ENCODE measurements around the gene AXIN2. TPM values are rescaled to one million over a fixed set of nuclear protein-coding genes. Genes with fewer than 3 reads are reported as not detected.

The AXIN2 gene
- total and polyA plus RNA-seq, 5 experiments from 2014 or later = 1.8 to 22.2 (median 6.7) TPM

GRCh38 chr17:65572581-65573281 is 11.3 kb upstream of the AXIN2 start:
- H3K9me3 Mint-ChIP-seq = no peaks in the 10 kb centered on the region
- no peak overlapping the region for H3K4me3 Mint-ChIP-seq
- H3K36me3 Mint-ChIP-seq = no peaks in the 10 kb centered on the region
- peaks cover 0 to 3% (median 0%) of the 10 kb centered on the region in 5 donors for H3K27me3 Mint-ChIP-seq
- peak overlapping the region in 2 of 10 donors; percentile 12 to 20 for H3K27ac Mint-ChIP-seq
- no peak for ATAC-seq
- POLR2A ChIA-PET = no interaction called here
- H3K4me1 Mint-ChIP-seq = peaks cover 0 to 14% (median 10%) of the 10 kb centered on the region in 4 donors
- no peak for DNase-seq

- peaks cover 0 to 3% (median 0%) of the 10 kb centered on the region in 5 donors for H3K27me3 Mint-ChIP-seq
- peak overlapping the region in 2 of 10 donors; percentile 12 to 20 for H3K27ac Mint-ChIP-seq
- DNase-seq (no peak), ATAC-seq (no peak)
- no peak overlapping the region for H3K4me3 Mint-ChIP-seq
- no peaks in the 10 kb centered on the region for H3K9me3 Mint-ChIP-seq
- POLR2A ChIA-PET = interaction anchor here (1.2 kb wide), 1 partner anchor 10 kb away, joined by 3 read pairs; the partner anchor contains the start of gene AXIN2
- no peaks in the 10 kb centered on the region for H3K36me3 Mint-ChIP-seq
- peaks cover 0 to 16% (median 9%) of the 10 kb centered on the region in 4 donors for H3K4me1 Mint-ChIP-seq
Measured at GRCh38 chr17:65572186-65572580, 10.7 kb upstream of the AXIN2 start.

GRCh38 chr17:65568918-65569317 is 7.5 kb upstream of the AXIN2 start:
- POLR2A ChIA-PET = no interaction called here
- H3K4me3 Mint-ChIP-seq = no peak overlapping the region

GRCh38 chr17:65567566-65567965 is 6.1 kb upstream of the AXIN2 start:
- Mint-ChIP-seq H3K4me3 (no peak overlapping the region), H3K9me3 (no peaks in the 10 kb centered on the region), H3K36me3 (no peaks in the 10 kb centered on the region), H3K4me1 (peaks cover 9 to 40% (median 27%) of the 10 kb centered on the region in 4 donors), H3K27me3 (peaks cover 0 to 3% (median 0%) of the 10 kb centered on the region in 5 donors), H3K27ac (peak overlapping the region in 1 of 10 donors; percentile 85)
- ATAC-seq = no peak
- DNase-seq = no peak
- POLR2A ChIA-PET = no interaction called here

More at GRCh38 chr17:65568918-65569317, 7.5 kb upstream of the AXIN2 start:
- DNase-seq (no peak), ATAC-seq (no peak)
- Mint-ChIP-seq H3K9me3 (no peaks in the 10 kb centered on the region), H3K36me3 (no peaks in the 10 kb centered on the region), H3K27me3 (peaks cover 0 to 3% (median 0%) of the 10 kb centered on the region in 5 donors), H3K4me1 (peaks cover 9 to 26% (median 15%) of the 10 kb centered on the region in 4 donors), H3K27ac (no peak overlapping the region)

GRCh38 chr17:65565559-65565958 is 4.1 kb upstream of the AXIN2 start:
- Mint-ChIP-seq H3K4me3 (no peak overlapping the region), H3K9me3 (no peaks in the 10 kb centered on the region), H3K27ac (peak overlapping the region in 1 of 10 donors; percentile 31), H3K36me3 (no peaks in the 10 kb centered on the region), H3K4me1 (peaks cover 13 to 49% (median 37%) of the 10 kb centered on the region in 4 donors), H3K27me3 (peaks cover 0 to 3% (median 0%) of the 10 kb centered on the region in 5 donors)
- POLR2A ChIA-PET = no interaction called here
- no peak for ATAC-seq
- no peak for DNase-seq

GRCh38 chr17:65564793-65565192 is 3.3 kb upstream of the AXIN2 start:
- POLR2A ChIA-PET = no interaction called here
- peaks cover 0 to 3% (median 0%) of the 10 kb centered on the region in 5 donors for H3K27me3 Mint-ChIP-seq
- H3K27ac Mint-ChIP-seq = peak overlapping the region in 2 of 10 donors; percentile 17 to 75
- no peaks in the 10 kb centered on the region for H3K36me3 Mint-ChIP-seq
- ATAC-seq (no peak), DNase-seq (no peak)
- no peak overlapping the region for H3K4me3 Mint-ChIP-seq
- H3K4me1 Mint-ChIP-seq = peaks cover 13 to 49% (median 37%) of the 10 kb centered on the region in 4 donors
- H3K9me3 Mint-ChIP-seq = no peaks in the 10 kb centered on the region

- Mint-ChIP-seq H3K4me1 (peaks cover 14 to 39% (median 36%) of the 10 kb centered on the region in 4 donors), H3K27ac (peak overlapping the region in 7 of 10 donors; percentile 24 to 91 (median 66)), H3K27me3 (peaks cover 0 to 2% (median 0%) of the 10 kb centered on the region in 5 donors), H3K36me3 (no peaks in the 10 kb centered on the region), H3K4me3 (peak overlapping the region in 9 of 10 donors; percentile 77 to 93 (median 86)), H3K9me3 (no peaks in the 10 kb centered on the region)
- ATAC-seq (no peak), DNase-seq (no peak)
- POLR2A ChIA-PET = interaction anchor here (1.1 kb wide), 1 partner anchor 9 kb away, joined by 3 read pairs; no protein-coding TSS in a partner anchor
Measured at GRCh38 chr17:65562206-65562531, 721 bp upstream of the AXIN2 start.

GRCh38 chr17:65560628-65561451 is 608 bp downstream of the AXIN2 start:
- H3K27ac Mint-ChIP-seq = peak overlapping the region; percentile 40 to 93 (median 87)
- H3K9me3 Mint-ChIP-seq = no peaks in the 10 kb centered on the region
- peaks cover 16 to 39% (median 36%) of the 10 kb centered on the region in 4 donors for H3K4me1 Mint-ChIP-seq
- POLR2A ChIA-PET = interaction anchor here (1.1 kb wide), 1 partner anchor 11 kb away, joined by 3 read pairs; no protein-coding TSS in a partner anchor
- ATAC-seq (peak; percentile 54 to 59), DNase-seq (peak; percentile 61 to 90 (median 78))
- H3K27me3 Mint-ChIP-seq = peaks cover 0 to 2% (median 0%) of the 10 kb centered on the region in 5 donors
- H3K36me3 Mint-ChIP-seq = no peaks in the 10 kb centered on the region
- H3K4me3 Mint-ChIP-seq = peak overlapping the region in 9 of 10 donors; percentile 71 to 93 (median 81)

GRCh38 chr17:65559804-65560627 is 1.4 kb downstream of the AXIN2 start:
- peak in 7 of 10 donors; percentile 11 to 44 (median 30) for DNase-seq
- Mint-ChIP-seq H3K4me1 (peaks cover 17 to 39% (median 33%) of the 10 kb centered on the region in 4 donors), H3K27me3 (peaks cover 0 to 2% (median 0%) of the 10 kb centered on the region in 5 donors), H3K36me3 (no peaks in the 10 kb centered on the region), H3K27ac (peak overlapping the region in 3 of 10 donors; percentile 78 to 89 (median 87)), H3K9me3 (no peaks in the 10 kb centered on the region), H3K4me3 (peak overlapping the region in 5 of 10 donors; percentile 56 to 98 (median 71))
- peak in 1 of 2 donors; percentile 8 for ATAC-seq
- POLR2A ChIA-PET = interaction anchor here (0.8 to 1.5 kb wide), 4 partner anchors 20 to 236 kb away, joined by 3 to 4 read pairs (median 3); no protein-coding TSS in a partner anchor

- POLR2A ChIA-PET = interaction anchor here (0.6 to 1.5 kb wide), 6 partner anchors 21 to 1176 kb away, joined by 3 to 4 read pairs (median 3); no protein-coding TSS in a partner anchor
- H3K36me3 Mint-ChIP-seq = no peaks in the 10 kb centered on the region
- H3K27me3 Mint-ChIP-seq = peaks cover 0 to 2% (median 0%) of the 10 kb centered on the region in 5 donors
- peak overlapping the region in 9 of 10 donors; percentile 22 to 92 (median 80) for H3K27ac Mint-ChIP-seq
- no peak for ATAC-seq
- no peaks in the 10 kb centered on the region for H3K9me3 Mint-ChIP-seq
- H3K4me1 Mint-ChIP-seq = peaks cover 17 to 34% (median 30%) of the 10 kb centered on the region in 4 donors
- DNase-seq = peak in 2 of 10 donors; percentile 14 to 28
- peak overlapping the region in 2 of 10 donors; percentile 90 to 98 for H3K4me3 Mint-ChIP-seq
Measured at GRCh38 chr17:65559461-65559803, 2.0 kb downstream of the AXIN2 start.

GRCh38 chr17:65558683-65559460 is 2.6 kb downstream of the AXIN2 start:
- peaks cover 0 to 2% (median 0%) of the 10 kb centered on the region in 5 donors for H3K27me3 Mint-ChIP-seq
- POLR2A ChIA-PET = interaction anchor here (0.6 to 1.5 kb wide), 7 partner anchors 22 to 1176 kb away, joined by 3 to 4 read pairs (median 3); no protein-coding TSS in a partner anchor
- no peaks in the 10 kb centered on the region for H3K36me3 Mint-ChIP-seq
- no peaks in the 10 kb centered on the region for H3K9me3 Mint-ChIP-seq
- H3K4me3 Mint-ChIP-seq = peak overlapping the region in 2 of 10 donors; percentile 90 to 98
- DNase-seq (peak in 1 of 10 donors; percentile 24), ATAC-seq (no peak)
- H3K27ac Mint-ChIP-seq = peak overlapping the region in 9 of 10 donors; percentile 22 to 92 (median 80)
- peaks cover 19 to 32% (median 26%) of the 10 kb centered on the region in 4 donors for H3K4me1 Mint-ChIP-seq

Data from naive thymus-derived CD8-positive, alpha-beta T cell (primary cell).